B cell (primary cell): ENCODE data around the gene FOXN3. TPM values are rescaled to one million over a fixed set of nuclear protein-coding genes. Genes with fewer than 3 reads are reported as not detected.

Source experiments
- ATAC-seq: fragments of 200-7000 bp; cut with Tn5 transposase; one replicate; pipeline ENCODE4 v1.10.0; 2021; ENCODE audit warnings: low read depth, mild to moderate bottlenecking, moderate number of reproducible peaks, moderate library complexity
- CTCF ChIA-PET: fragments of 350-600 bp; sonication (Branson Sonifier 250); formaldehyde crosslinking; loops from one replicate; lab custom pipeline; 2021; ENCODE audit warnings: antibody characterized with exemption, inconsistent platforms; lab: Charles Lee
- POLR2A ChIA-PET: fragments of 350-600 bp; sonication (Branson Sonifier 250); formaldehyde crosslinking; loops from one replicate; lab custom pipeline; 2021; ENCODE audit warnings: antibody characterized with exemption; lab: Charles Lee
- DNase-seq: peaks from one replicate; pipeline ENCODE4 v3.0.0; 2013
- H2AFZ ChIP-seq: 2 replicates; pipeline ENCODE4 v1.6.1; 2012; ENCODE audit warnings: mild to moderate bottlenecking, low read depth, low read length; ENCODE audit not compliant: insufficient read depth, poor library complexity, severe bottlenecking
- H3K27ac ChIP-seq, 2 donors: 1 replicate in 1 of 2; 2 replicates in 1 of 2; pipeline ENCODE4 v1.5.1; 2012 to 2013; ENCODE audit warnings: low read length in 2 of 2, mild to moderate bottlenecking in 2 of 2, moderate library complexity in 1 of 2
- H3K27me3 ChIP-seq, 4 experiments: fragments of 200-600 bp in 1 of 4; sonication (generic) in 1 of 4; replicated peaks in 1 of 4; 1 replicate in 2 of 4; 2 replicates in 2 of 4; pipeline versions ENCODE4 v1.6.1 to v1.7.0; 2013 to 2016; ENCODE audit warnings: low read length in 3 of 4, mild to moderate bottlenecking in 2 of 4, mixed read lengths in 1 of 4, moderate library complexity in 1 of 4; ENCODE audit not compliant: insufficient read depth in 4 of 4, control insufficient read depth in 3 of 4; ENCODE audit errors: control extremely low read depth in 1 of 4
- H3K36me3 ChIP-seq, 2 experiments: replicated peaks in 1 of 2; 1 replicate in 1 of 2; 2 replicates in 1 of 2; pipeline versions ENCODE4 v1.6.1 to v1.7.1; 2013; ENCODE audit warnings: low read length in 1 of 2; ENCODE audit not compliant: insufficient read depth in 2 of 2, control insufficient read depth in 1 of 2; ENCODE audit errors: control extremely low read depth in 1 of 2, extremely low read depth in 1 of 2
- H3K4me1 ChIP-seq, 2 donors: fragments of 200-600 bp in 1 of 2; sonication (generic) in 1 of 2; 1 replicate in 1 of 2; 2 replicates in 1 of 2; pipeline versions ENCODE4 v1.5.1 to v1.6.1; 2013 to 2017; ENCODE audit warnings: low read length in 2 of 2; ENCODE audit not compliant: control insufficient read depth in 2 of 2, insufficient read depth in 2 of 2
- H3K4me2 ChIP-seq: replicated peaks from 2 replicates; pipeline ENCODE3; 2012; ENCODE audit warnings: mild to moderate bottlenecking, low read depth, low read length; ENCODE audit not compliant: poor library complexity, severe bottlenecking
- H3K4me3 ChIP-seq, 5 experiments: fragments of 200-600 bp in 1 of 5; sonication (generic) in 1 of 5; 1 replicate in 3 of 5; 2 replicates in 2 of 5; pipeline versions ENCODE4 v1.5.1 to v1.7.0; 2011 to 2016; ENCODE audit warnings: low read length in 4 of 5, mild to moderate bottlenecking in 4 of 5, low read depth in 2 of 5, control low read depth in 1 of 5, moderate library complexity in 1 of 5; ENCODE audit not compliant: insufficient read depth in 1 of 5; ENCODE audit errors: control extremely low read depth in 1 of 5, extremely low read depth in 1 of 5
- H3K79me2 ChIP-seq: fragments of 200-600 bp; sonication (generic); one replicate; pipeline ENCODE4 v1.6.0; 2016; ENCODE audit warnings: low read length; ENCODE audit not compliant: control insufficient read depth, insufficient read depth
- H3K9ac ChIP-seq: fragments of 200-600 bp; sonication (generic); 2 replicates; pipeline ENCODE4 v1.6.1; 2017; ENCODE audit warnings: mild to moderate bottlenecking, low read length, moderate library complexity
- H3K9me3 ChIP-seq, 3 donors: one replicate each; pipeline versions ENCODE4 v1.6.1 to v1.7.1; 2013; ENCODE audit warnings: low read length in 2 of 3; ENCODE audit not compliant: control insufficient read depth in 2 of 3, insufficient read depth in 1 of 3; ENCODE audit errors: control extremely low read depth in 1 of 3
- H4K20me1 ChIP-seq: 2 replicates; pipeline ENCODE4 v1.6.0; 2012; ENCODE audit warnings: mild to moderate bottlenecking, low read length; ENCODE audit not compliant: insufficient read depth, control insufficient read depth, poor library complexity, severe bottlenecking
- H3K27ac Mint-ChIP-seq: one replicate; pipeline ENCODE4 v1.8.0; 2021; ENCODE audit warnings: mixed read lengths
- H3K27me3 Mint-ChIP-seq: one replicate; pipeline ENCODE4 v1.8.0; 2021; ENCODE audit warnings: mixed read lengths
- H3K4me1 Mint-ChIP-seq: one replicate; pipeline ENCODE4 v1.8.0; 2021; ENCODE audit warnings: mixed read lengths
- H3K4me3 Mint-ChIP-seq: one replicate; pipeline ENCODE4 v1.8.0; 2021; ENCODE audit warnings: mixed read lengths
- H3K9me3 Mint-ChIP-seq: one replicate; pipeline ENCODE4 v1.8.0; 2022; ENCODE audit warnings: mixed read lengths; ENCODE audit not compliant: insufficient read depth
- EZH2 ChIP-seq: IDR thresholded peaks from 2 replicates; pipeline ENCODE4 v1.6.1; 2012; ENCODE audit warnings: borderline replicate concordance, low read depth, mild to moderate bottlenecking, moderate library complexity, low read length; ENCODE audit not compliant: insufficient read depth, poor library complexity, severe bottlenecking
- WGBS: methylation state at CpG from one replicate; pipeline ENCODE4 v1.1.5; 2013; ENCODE audit warnings: missing lambda C conversion rate; ENCODE audit not compliant: insufficient coverage; 5-methylcytosine and 5-hydroxymethylcytosine counted together
- intact Hi-C: fragments of 100-400 bp; cut with micrococcal nuclease; formaldehyde crosslinking; loops from one replicate; pipeline ENCODE4 v1.10.0; 2022
- polyA plus RNA-seq: library from polyadenylated mRNA; depleted of rRNA; stranded (reverse); fragments of >200 nt; gene quantifications from 2 replicates; pipeline ENCODE4 v1.2.3, GENCODE V29; 2012
- total RNA-seq, 2 donors: library from RNA; stranded (reverse); fragments of 120-200 nt in 1 of 2; gene quantifications; 1 replicate in 1 of 2; 2 replicates in 1 of 2; pipeline versions ENCODE4 v1.2.3 to v1.2.4, GENCODE V29; 2013 to 2022
- TF ChIP-seq, protein P1 (sequence below): fragments of 200-600 bp; IDR thresholded peaks from one replicate; pipeline ENCODE4 v1.8.0; 2022; ENCODE audit warnings: antibody characterized with exemption, mild to moderate bottlenecking

The FOXN3 gene
- total and polyA plus RNA-seq, 2 donors (not counting 1 experiment from before 2014, with no cell fraction given) = 80.6 to 98.2 TPM

- no peak for TF ChIP-seq EZH2
- TF ChIP-seq, protein P1, sequence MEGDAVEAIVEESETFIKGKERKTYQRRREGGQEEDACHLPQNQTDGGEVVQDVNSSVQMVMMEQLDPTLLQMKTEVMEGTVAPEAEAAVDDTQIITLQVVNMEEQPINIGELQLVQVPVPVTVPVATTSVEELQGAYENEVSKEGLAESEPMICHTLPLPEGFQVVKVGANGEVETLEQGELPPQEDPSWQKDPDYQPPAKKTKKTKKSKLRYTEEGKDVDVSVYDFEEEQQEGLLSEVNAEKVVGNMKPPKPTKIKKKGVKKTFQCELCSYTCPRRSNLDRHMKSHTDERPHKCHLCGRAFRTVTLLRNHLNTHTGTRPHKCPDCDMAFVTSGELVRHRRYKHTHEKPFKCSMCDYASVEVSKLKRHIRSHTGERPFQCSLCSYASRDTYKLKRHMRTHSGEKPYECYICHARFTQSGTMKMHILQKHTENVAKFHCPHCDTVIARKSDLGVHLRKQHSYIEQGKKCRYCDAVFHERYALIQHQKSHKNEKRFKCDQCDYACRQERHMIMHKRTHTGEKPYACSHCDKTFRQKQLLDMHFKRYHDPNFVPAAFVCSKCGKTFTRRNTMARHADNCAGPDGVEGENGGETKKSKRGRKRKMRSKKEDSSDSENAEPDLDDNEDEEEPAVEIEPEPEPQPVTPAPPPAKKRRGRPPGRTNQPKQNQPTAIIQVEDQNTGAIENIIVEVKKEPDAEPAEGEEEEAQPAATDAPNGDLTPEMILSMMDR = peak; percentile 71
- peak overlapping the region; percentile 81 for H3K9ac ChIP-seq
- intact Hi-C loops = loop anchor here (1.0 to 5.0 kb wide), 13 partner anchors 13 to 537 kb away; partner anchors contain the start of genes EFCAB11 and TDP1
- peak overlapping the region; percentile 83 to 84 for H3K27ac ChIP-seq
- Mint-ChIP-seq H3K9me3 (no peaks in the 10 kb centered on the region), H3K27me3 (no peaks in the 10 kb centered on the region), H3K27ac (peak overlapping the region; percentile 91), H3K4me3 (peak overlapping the region; percentile 87), H3K4me1 (peaks cover 32% of the 10 kb centered on the region)
- H3K4me3 ChIP-seq = peak overlapping the region; percentile 72 to 86 (median 81)
- H2AFZ ChIP-seq = peak overlapping the region; percentile 92
- peaks cover 69% of the 10 kb centered on the region for H3K79me2 ChIP-seq
- ChIA-PET CTCF (interaction anchor here (0.7 to 2.5 kb wide), 9 partner anchors 13 to 392 kb away, joined by 3 to 11 read pairs (median 4); no protein-coding TSS in a partner anchor), POLR2A (interaction anchor here (0.5 to 0.8 kb wide), 2 partner anchors 55 to 303 kb away, joined by 3 to 4 read pairs; no protein-coding TSS in a partner anchor)
- H3K27me3 ChIP-seq = no peaks in the 10 kb centered on the region
- peak overlapping the region; percentile 95 for H3K4me2 ChIP-seq
- peaks cover 15 to 18% of the 10 kb centered on the region in 2 donors for H3K4me1 ChIP-seq
- peaks cover 5% of the 10 kb centered on the region for H4K20me1 ChIP-seq
- ATAC-seq = peak; percentile 40
- H3K36me3 ChIP-seq = peaks cover 0 to 3% of the 10 kb centered on the region in 2 experiments
- no peaks in the 10 kb centered on the region for H3K9me3 ChIP-seq
- under 1% methylated on average over 39 of the region's 51 CpGs for WGBS
- DNase-seq = peak; percentile 85
These were observed 612 bp upstream of the FOXN3 start for GRCh38 chr14:89417465-89418225.
